Measurements from ENCODE around the gene SESN3.

The SESN3 gene

DNA sequence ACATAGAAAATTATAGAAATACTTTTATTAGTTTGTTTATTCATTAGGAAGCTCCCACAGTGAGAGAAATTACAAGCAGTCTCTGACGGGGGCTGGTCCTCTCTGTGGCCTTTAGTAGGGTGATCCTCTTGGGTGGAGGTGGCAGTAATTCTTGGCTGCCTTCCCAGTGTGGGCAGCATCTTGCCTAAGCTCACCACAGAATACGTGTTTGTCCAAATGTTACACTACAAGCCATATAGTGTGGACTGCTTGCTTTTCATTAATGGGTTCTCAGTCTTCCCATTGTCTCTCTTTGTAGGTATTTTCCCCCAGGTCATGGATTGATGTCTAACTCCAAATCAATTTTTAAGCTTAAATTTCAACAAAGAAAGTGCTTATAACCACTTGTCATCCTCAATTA lies 98.0 kb downstream of the SESN3 start:
- TF ChIP-seq, protein P1, sequence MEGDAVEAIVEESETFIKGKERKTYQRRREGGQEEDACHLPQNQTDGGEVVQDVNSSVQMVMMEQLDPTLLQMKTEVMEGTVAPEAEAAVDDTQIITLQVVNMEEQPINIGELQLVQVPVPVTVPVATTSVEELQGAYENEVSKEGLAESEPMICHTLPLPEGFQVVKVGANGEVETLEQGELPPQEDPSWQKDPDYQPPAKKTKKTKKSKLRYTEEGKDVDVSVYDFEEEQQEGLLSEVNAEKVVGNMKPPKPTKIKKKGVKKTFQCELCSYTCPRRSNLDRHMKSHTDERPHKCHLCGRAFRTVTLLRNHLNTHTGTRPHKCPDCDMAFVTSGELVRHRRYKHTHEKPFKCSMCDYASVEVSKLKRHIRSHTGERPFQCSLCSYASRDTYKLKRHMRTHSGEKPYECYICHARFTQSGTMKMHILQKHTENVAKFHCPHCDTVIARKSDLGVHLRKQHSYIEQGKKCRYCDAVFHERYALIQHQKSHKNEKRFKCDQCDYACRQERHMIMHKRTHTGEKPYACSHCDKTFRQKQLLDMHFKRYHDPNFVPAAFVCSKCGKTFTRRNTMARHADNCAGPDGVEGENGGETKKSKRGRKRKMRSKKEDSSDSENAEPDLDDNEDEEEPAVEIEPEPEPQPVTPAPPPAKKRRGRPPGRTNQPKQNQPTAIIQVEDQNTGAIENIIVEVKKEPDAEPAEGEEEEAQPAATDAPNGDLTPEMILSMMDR (IDR thresholded peaks at IDR 0.05; ENCODE audit: insufficient read depth, low read length, poor library complexity, severe bottlenecking), result no peak
- no peak overlapping the region for H3K4me3 ChIP-seq (replicated peaks; ENCODE audit: low read depth, low read length)
- no peaks in the 10 kb centered on the region; the same call in 1 of the 2 replicates for H3K36me3 ChIP-seq (ENCODE audit: control insufficient read depth, insufficient read depth, low read length)
- no peak for DNase-seq (ENCODE audit: extremely low read depth, insufficient read length)
- H3K27me3 ChIP-seq (replicated peaks; ENCODE audit: control insufficient read depth, insufficient read depth, low read length), result no peaks in the 10 kb centered on the region

DNA sequence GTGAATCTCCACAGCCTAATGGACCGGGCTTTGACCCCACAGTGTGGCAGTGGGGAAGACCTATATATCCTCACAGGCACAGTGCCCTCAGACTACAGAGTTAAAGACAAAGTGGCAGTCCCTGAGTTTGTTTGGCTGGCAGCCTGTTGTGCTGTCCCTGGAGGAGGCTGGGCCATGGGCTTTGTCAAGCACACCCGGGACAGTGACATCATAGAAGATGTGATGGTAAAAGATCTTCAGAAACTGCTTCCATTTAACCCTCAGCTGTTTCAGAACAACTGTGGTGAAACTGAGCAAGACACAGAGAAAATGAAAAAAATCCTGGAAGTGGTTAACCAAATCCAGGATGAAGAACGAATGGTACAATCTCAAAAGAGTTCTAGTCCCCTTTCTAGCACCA lies 102.4 kb downstream of the SESN3 start:
- TF ChIP-seq, protein P1 (IDR thresholded peaks at IDR 0.05; ENCODE audit: insufficient read depth, low read length, poor library complexity, severe bottlenecking), result no peak
- Histone ChIP-seq H3K36me3 (ENCODE audit: control insufficient read depth, insufficient read depth, low read length) (no peaks in the 10 kb centered on the region; the same call in 1 of the 2 replicates), H3K4me3 (replicated peaks; ENCODE audit: low read depth, low read length) (no peak overlapping the region), H3K27me3 (replicated peaks; ENCODE audit: control insufficient read depth, insufficient read depth, low read length) (no peaks in the 10 kb centered on the region)
- no peak for DNase-seq (ENCODE audit: extremely low read depth, insufficient read length)

DNA sequence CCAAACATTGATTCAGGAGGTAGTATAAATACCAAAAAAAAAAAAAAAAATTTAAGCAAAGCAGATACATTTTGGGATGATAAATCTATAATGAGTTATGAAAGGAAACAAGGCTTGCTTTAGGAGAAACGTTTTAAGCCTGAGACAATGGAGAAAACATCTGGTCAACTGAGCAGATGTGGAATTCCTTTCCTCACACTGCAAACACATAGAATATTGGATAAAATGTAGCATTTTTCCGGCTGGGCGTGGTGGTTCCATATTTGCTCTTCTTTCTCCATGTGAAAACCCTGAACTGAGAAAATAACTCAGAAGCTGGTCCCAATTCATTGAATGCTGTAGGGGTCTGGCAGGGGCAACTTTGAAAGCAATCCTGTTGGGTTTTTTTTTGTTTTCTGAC lies 107.4 kb downstream of the SESN3 start:
- no peaks in the 10 kb centered on the region; the same call in 1 of the 2 replicates for H3K36me3 ChIP-seq (ENCODE audit: control insufficient read depth, insufficient read depth, low read length)
- no peak for DNase-seq (ENCODE audit: extremely low read depth, insufficient read length)

DNA sequence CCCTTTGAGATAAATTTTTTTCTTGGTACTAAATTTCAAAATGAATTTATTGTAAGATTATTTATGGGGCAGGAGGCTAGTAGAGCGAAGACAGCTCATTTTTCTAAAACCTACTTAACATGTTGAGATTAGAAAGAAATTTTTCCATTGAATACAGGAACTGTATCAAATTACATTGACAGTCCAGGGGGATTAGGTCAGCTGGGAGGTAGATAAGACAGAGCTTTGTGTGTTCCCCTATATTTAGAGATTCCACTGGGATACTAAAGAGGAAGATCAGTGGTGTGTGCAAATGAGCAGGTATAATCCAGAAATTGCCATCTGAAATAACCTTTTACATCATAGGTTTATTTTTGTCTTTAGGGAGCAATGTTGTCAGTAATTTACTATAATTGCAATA lies 109.3 kb downstream of the SESN3 start:
- no peak for DNase-seq (ENCODE audit: extremely low read depth, insufficient read length)

More for the DNA sequence above, 107.4 kb downstream of the SESN3 start:
- H3K27me3 ChIP-seq (replicated peaks; ENCODE audit: control insufficient read depth, insufficient read depth, low read length), result no peaks in the 10 kb centered on the region
- TF ChIP-seq, protein P1 (IDR thresholded peaks at IDR 0.05; ENCODE audit: insufficient read depth, low read length, poor library complexity, severe bottlenecking), result no peak
- H3K4me3 ChIP-seq (replicated peaks; ENCODE audit: low read depth, low read length), result no peak overlapping the region

DNA sequence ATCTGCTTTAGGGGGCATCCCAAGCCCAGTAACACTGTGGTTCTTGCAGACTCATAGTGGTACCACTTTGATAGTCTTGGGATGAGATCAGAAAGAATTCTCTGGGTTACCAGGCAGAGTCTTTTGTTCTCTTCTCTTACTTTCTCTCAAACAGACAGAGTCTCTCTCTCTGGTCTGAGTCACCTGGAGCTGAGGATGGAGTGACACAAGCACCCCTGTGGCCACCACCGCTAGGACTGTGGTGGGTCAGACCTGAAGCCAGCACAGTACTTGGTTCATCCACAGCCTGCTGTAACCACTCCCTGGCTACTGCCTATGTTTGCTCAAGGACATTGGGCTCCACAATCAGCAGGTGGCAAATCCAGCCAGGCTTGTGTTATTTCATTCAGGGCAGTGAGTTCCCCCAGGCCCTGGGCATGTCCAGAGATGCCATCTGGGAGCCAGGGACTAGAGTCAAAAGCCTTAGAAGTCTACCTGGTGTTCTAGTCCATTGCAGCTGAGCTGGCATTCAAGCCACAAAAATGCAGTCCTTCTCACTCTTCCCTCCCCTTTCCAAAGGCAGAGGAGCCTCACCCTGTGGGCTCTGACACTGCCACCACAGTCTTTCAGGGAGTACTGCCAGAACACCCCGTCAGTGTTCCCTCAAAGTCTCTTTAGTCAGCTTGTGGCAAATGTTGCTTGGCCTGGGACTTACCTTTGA lies 111.5 kb downstream of the SESN3 start:
- Histone ChIP-seq H3K4me3 (replicated peaks; ENCODE audit: low read depth, low read length) (no peak overlapping the region), H3K36me3 (ENCODE audit: control insufficient read depth, insufficient read depth, low read length) (no peaks in the 10 kb centered on the region), H3K27me3 (replicated peaks; ENCODE audit: control insufficient read depth, insufficient read depth, low read length) (no peaks in the 10 kb centered on the region)
- no peak for DNase-seq (ENCODE audit: extremely low read depth, insufficient read length)
- TF ChIP-seq, protein P1 (IDR thresholded peaks at IDR 0.05; ENCODE audit: insufficient read depth, low read length, poor library complexity, severe bottlenecking), result no peak

More for the DNA sequence above, 109.3 kb downstream of the SESN3 start:
- H3K27me3 ChIP-seq (replicated peaks; ENCODE audit: control insufficient read depth, insufficient read depth, low read length), result no peaks in the 10 kb centered on the region
- H3K4me3 ChIP-seq (replicated peaks; ENCODE audit: low read depth, low read length), result no peak overlapping the region
- no peaks in the 10 kb centered on the region for H3K36me3 ChIP-seq (ENCODE audit: control insufficient read depth, insufficient read depth, low read length)
- TF ChIP-seq, protein P1 (IDR thresholded peaks at IDR 0.05; ENCODE audit: insufficient read depth, low read length, poor library complexity, severe bottlenecking), result no peak
